ENCODE results near the gene ERGIC1. TPM values are rescaled to one million over a fixed set of nuclear protein-coding genes. Genes with fewer than 3 reads are reported as not detected.

Gene ERGIC1
- total RNA-seq, 1 donor from 2014 or later: 105 TPM

- peaks cover 13% of the 10 kb centered on the region for H3K36me3 ChIP-seq (ENCODE audit: control insufficient read depth, insufficient read depth, low read length)
- no peaks in the 10 kb centered on the region for H3K27me3 ChIP-seq (ENCODE audit: control insufficient read depth, insufficient read depth, low read length)
- TF ChIP-seq, protein P1, sequence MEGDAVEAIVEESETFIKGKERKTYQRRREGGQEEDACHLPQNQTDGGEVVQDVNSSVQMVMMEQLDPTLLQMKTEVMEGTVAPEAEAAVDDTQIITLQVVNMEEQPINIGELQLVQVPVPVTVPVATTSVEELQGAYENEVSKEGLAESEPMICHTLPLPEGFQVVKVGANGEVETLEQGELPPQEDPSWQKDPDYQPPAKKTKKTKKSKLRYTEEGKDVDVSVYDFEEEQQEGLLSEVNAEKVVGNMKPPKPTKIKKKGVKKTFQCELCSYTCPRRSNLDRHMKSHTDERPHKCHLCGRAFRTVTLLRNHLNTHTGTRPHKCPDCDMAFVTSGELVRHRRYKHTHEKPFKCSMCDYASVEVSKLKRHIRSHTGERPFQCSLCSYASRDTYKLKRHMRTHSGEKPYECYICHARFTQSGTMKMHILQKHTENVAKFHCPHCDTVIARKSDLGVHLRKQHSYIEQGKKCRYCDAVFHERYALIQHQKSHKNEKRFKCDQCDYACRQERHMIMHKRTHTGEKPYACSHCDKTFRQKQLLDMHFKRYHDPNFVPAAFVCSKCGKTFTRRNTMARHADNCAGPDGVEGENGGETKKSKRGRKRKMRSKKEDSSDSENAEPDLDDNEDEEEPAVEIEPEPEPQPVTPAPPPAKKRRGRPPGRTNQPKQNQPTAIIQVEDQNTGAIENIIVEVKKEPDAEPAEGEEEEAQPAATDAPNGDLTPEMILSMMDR (IDR thresholded peaks at IDR 0.05; ENCODE audit: insufficient read depth, low read length, severe bottlenecking): no peak
- no peak overlapping the region for H3K4me3 ChIP-seq (ENCODE audit: low read depth, low read length)
- DNase-seq (ENCODE audit: low read depth): no peak
- FAIRE-seq: no peak
Measured at GRCh38 chr5:172890659-172891058, 56.6 kb downstream of the ERGIC1 start.

- H3K27me3 ChIP-seq (ENCODE audit: control insufficient read depth, insufficient read depth, low read length): no peaks in the 10 kb centered on the region
- no peak for DNase-seq (ENCODE audit: low read depth)
- peaks cover 11% of the 10 kb centered on the region for H3K36me3 ChIP-seq (ENCODE audit: control insufficient read depth, insufficient read depth, low read length)
- H3K4me3 ChIP-seq (ENCODE audit: low read depth, low read length): no peak overlapping the region
- FAIRE-seq: no peak
- TF ChIP-seq, protein P1 (IDR thresholded peaks at IDR 0.05; ENCODE audit: insufficient read depth, low read length, severe bottlenecking): no peak
Measured at GRCh38 chr5:172891716-172892421, 57.8 kb downstream of the ERGIC1 start.

GRCh38 chr5:172892713-172893112, 58.7 kb downstream of the ERGIC1 start:
- peaks cover 10% of the 10 kb centered on the region for H3K36me3 ChIP-seq (ENCODE audit: control insufficient read depth, insufficient read depth, low read length)
- DNase-seq (ENCODE audit: low read depth): no peak
- no peak overlapping the region for H3K4me3 ChIP-seq (ENCODE audit: low read depth, low read length)
- no peaks in the 10 kb centered on the region for H3K27me3 ChIP-seq (ENCODE audit: control insufficient read depth, insufficient read depth, low read length)
- TF ChIP-seq, protein P1 (IDR thresholded peaks at IDR 0.05; ENCODE audit: insufficient read depth, low read length, severe bottlenecking): no peak
- no peak for FAIRE-seq

DNA sequence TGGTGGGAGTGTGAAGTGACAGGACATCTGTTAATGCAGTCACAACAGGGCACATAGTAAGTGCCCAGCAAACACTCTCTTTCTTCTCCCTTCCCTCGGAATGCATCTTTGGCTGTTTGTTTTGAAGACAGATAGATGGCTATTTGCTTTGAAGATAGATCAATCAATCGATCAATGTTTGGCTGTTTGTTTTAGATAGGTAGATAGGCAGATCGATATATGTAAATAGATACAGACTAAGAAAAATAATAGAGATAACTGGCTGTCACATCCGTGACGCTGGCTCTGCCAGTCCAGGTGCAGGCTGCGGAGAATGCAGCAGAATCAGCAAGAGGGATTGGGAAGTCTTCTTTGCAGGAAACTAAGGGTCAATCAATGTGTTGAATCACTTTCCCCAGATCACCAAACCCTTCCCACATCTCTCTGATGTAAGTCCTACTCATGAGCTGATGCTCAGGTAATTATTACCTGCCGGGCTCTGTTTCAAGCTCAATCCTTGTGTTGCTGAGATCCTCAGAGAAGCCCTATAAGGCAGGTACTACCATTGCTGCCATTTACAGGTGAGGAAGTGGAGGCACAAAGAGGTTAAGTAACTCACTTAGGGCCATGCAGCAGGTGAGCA, 60.8 kb downstream of the ERGIC1 start:
- Histone ChIP-seq H3K27me3 (ENCODE audit: control insufficient read depth, insufficient read depth, low read length) (no peaks in the 10 kb centered on the region), H3K36me3 (ENCODE audit: control insufficient read depth, insufficient read depth, low read length) (peaks cover 9% of the 10 kb centered on the region), H3K4me3 (ENCODE audit: low read depth, low read length) (no peak overlapping the region)
- FAIRE-seq (no peak), DNase-seq (ENCODE audit: low read depth) (no peak)
- TF ChIP-seq, protein P1 (IDR thresholded peaks at IDR 0.05; ENCODE audit: insufficient read depth, low read length, severe bottlenecking): no peak

- no peak for FAIRE-seq
- Histone ChIP-seq H3K27me3 (ENCODE audit: control insufficient read depth, insufficient read depth, low read length) (no peaks in the 10 kb centered on the region), H3K36me3 (ENCODE audit: control insufficient read depth, insufficient read depth, low read length) (peaks cover 9% of the 10 kb centered on the region), H3K4me3 (ENCODE audit: low read depth, low read length) (no peak overlapping the region)
- DNase-seq (ENCODE audit: low read depth): no peak
- TF ChIP-seq, protein P1 (IDR thresholded peaks at IDR 0.05; ENCODE audit: insufficient read depth, low read length, severe bottlenecking): no peak
Measured at GRCh38 chr5:172895549-172895948, 61.5 kb downstream of the ERGIC1 start.

All from bronchial epithelial cell (primary cell).